Body of pancreas (tissue), 4 donors: ENCODE data around the gene PUS3.

Experiments used
- POLR2A ChIP-seq, 3 donors: fragments of 450-650 bp; IDR thresholded peaks; one replicate each; pipeline ENCODE4 v1.6.1; 2016; ENCODE audit warnings: antibody characterized with exemption in 3 of 3, mild to moderate bottlenecking in 2 of 3
- TF ChIP-seq, protein P1 (sequence below), 7 experiments: fragments of 450-650 bp in 4 of 7; fragments of 200-600 bp in 3 of 7; sonication (generic) in 3 of 7; IDR thresholded peaks; one replicate each; pipeline ENCODE4 v1.5.1; 2016 to 2019; ENCODE audit warnings: antibody characterized with exemption in 7 of 7

DNA sequence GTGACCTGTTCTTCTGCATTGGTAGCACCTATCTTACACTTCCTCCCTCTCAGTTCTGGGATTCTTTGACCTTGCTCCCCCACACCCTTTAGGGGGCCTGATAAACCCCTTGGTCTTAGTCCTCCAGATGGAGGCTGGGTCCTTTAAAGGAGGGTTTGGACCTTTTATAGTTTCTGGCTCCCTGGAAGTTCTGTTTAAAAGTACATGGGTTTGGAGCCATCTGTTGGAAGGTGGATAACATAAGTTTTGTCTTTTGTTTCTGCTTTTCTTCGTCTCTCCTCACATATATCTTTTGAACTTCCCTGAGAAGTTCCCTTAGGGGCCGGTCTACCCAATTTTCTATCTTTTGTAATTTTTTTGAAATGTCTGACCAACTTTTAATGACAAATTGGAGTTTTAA is 33.5 kb downstream of the PUS3 start:
- TF ChIP-seq, protein P1, sequence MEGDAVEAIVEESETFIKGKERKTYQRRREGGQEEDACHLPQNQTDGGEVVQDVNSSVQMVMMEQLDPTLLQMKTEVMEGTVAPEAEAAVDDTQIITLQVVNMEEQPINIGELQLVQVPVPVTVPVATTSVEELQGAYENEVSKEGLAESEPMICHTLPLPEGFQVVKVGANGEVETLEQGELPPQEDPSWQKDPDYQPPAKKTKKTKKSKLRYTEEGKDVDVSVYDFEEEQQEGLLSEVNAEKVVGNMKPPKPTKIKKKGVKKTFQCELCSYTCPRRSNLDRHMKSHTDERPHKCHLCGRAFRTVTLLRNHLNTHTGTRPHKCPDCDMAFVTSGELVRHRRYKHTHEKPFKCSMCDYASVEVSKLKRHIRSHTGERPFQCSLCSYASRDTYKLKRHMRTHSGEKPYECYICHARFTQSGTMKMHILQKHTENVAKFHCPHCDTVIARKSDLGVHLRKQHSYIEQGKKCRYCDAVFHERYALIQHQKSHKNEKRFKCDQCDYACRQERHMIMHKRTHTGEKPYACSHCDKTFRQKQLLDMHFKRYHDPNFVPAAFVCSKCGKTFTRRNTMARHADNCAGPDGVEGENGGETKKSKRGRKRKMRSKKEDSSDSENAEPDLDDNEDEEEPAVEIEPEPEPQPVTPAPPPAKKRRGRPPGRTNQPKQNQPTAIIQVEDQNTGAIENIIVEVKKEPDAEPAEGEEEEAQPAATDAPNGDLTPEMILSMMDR (IDR thresholded peaks at IDR 0.05), result no peak
- no peak for TF ChIP-seq POLR2A (IDR thresholded peaks at IDR 0.05)
